NT2/D1 (cell line): ENCODE results near the gene SRPK2.

Experiments used
- DNase-seq: peaks from one replicate; pipeline ENCODE4 v3.0.0-alpha.2; 2011; ENCODE audit warnings: low read depth, low spot score
- H3K27me3 ChIP-seq: 2 replicates; pipeline ENCODE4 v1.6.0; 2011; ENCODE audit warnings: mild to moderate bottlenecking; ENCODE audit not compliant: insufficient read length, insufficient read depth
- H3K36me3 ChIP-seq: 2 replicates; pipeline ENCODE4 v1.6.1; 2011; ENCODE audit warnings: mild to moderate bottlenecking, low read length, mixed read lengths; ENCODE audit not compliant: insufficient read depth, insufficient read length
- H3K4me1 ChIP-seq: 2 replicates; pipeline ENCODE4 v1.5.1; 2011; ENCODE audit not compliant: insufficient read depth, insufficient read length
- H3K4me3 ChIP-seq: 2 replicates; pipeline ENCODE4 v1.5.1; 2011; ENCODE audit warnings: low read depth; ENCODE audit not compliant: insufficient read length
- H3K9ac ChIP-seq: 2 replicates; pipeline ENCODE4 v1.6.0; 2011; ENCODE audit warnings: low read depth; ENCODE audit not compliant: insufficient read length
- H3K9me3 ChIP-seq: 2 replicates; pipeline ENCODE4 v1.5.1; 2011; ENCODE audit warnings: mild to moderate bottlenecking, low read length; ENCODE audit not compliant: insufficient read depth
- SUZ12 ChIP-seq: IDR thresholded peaks from 2 replicates; pipeline ENCODE4 v1.6.1; 2011; ENCODE audit not compliant: insufficient read length, insufficient read depth; ENCODE audit errors: extremely low read depth
- YY1 ChIP-seq: IDR thresholded peaks from 2 replicates; pipeline ENCODE4 v1.6.1; 2011; ENCODE audit not compliant: insufficient read length, insufficient read depth
- ZNF274 ChIP-seq: IDR thresholded peaks from 2 replicates; pipeline ENCODE4 v1.6.1; 2011; ENCODE audit warnings: mild to moderate bottlenecking, low read depth, low read length

SRPK2 gene

GRCh38 chr7:105149827-105150226 is 238.9 kb downstream of the SRPK2 start:
- Histone ChIP-seq H3K9ac (no peak overlapping the region), H3K4me3 (no peak overlapping the region), H3K27me3 (no peaks in the 10 kb centered on the region)

DNA sequence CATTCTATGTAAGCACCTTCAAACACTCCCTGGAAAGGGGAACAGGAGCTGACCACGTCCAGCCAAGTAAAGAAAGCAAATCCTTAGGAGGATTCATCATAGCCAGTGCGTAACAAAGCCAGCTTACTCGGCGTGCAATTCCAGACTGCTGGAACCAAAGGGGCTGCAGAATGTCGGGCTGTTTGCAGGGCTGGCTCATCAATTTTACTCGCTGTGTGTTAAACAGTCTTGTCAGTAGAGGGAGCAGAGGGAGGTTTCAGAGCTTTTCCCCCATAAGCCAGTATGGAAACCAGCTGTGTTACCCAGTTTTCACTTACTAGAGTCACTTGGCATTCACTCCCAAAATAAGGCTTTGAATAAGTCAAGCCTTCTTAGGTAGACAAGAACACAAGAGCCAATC is 247.7 kb downstream of the SRPK2 start:
- DNase-seq = peak; percentile 27
- TF ChIP-seq YY1 = no peak
- TF ChIP-seq ZNF274 = no peak
- TF ChIP-seq SUZ12 = no peak

More at GRCh38 chr7:105149827-105150226, 238.9 kb downstream of the SRPK2 start:
- Histone ChIP-seq H3K9me3 (no peaks in the 10 kb centered on the region), H3K4me1 (no peaks in the 10 kb centered on the region), H3K36me3 (no peaks in the 10 kb centered on the region)
- no peak for TF ChIP-seq ZNF274
- TF ChIP-seq YY1 = no peak
- TF ChIP-seq SUZ12 = no peak
- DNase-seq = no peak

DNA sequence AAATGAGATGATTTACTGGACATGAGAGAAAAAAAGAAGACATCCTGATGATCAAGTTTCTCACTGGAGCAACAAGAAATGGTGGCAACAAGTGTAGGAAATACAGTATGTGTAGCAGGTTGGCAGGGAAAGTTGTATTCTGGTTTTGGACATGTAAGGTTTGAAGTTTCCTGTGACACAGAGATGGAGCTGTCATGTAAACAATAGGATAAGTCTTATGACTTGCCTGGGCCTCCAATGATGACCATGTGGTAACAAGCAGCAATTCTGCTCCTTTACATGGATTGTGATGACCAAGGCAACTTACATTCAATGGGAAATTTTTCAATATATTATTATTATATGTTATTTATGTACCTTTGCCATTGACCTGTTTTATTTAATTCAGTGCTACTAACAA is 249.3 kb downstream of the SRPK2 start:
- DNase-seq = no peak
- TF ChIP-seq ZNF274 (no peak), SUZ12 (no peak)
- Histone ChIP-seq H3K4me3 (no peak overlapping the region), H3K4me1 (no peaks in the 10 kb centered on the region), H3K9ac (no peak overlapping the region), H3K9me3 (no peaks in the 10 kb centered on the region), H3K36me3 (peaks cover 16% of the 10 kb centered on the region), H3K27me3 (no peaks in the 10 kb centered on the region)

More for the DNA sequence above, 247.7 kb downstream of the SRPK2 start:
- Histone ChIP-seq H3K4me3 (no peak overlapping the region), H3K9ac (no peak overlapping the region), H3K4me1 (no peaks in the 10 kb centered on the region), H3K27me3 (no peaks in the 10 kb centered on the region), H3K9me3 (no peaks in the 10 kb centered on the region), H3K36me3 (peaks cover 16% of the 10 kb centered on the region)

- Histone ChIP-seq H3K9ac (no peak overlapping the region), H3K27me3 (no peaks in the 10 kb centered on the region), H3K4me1 (no peaks in the 10 kb centered on the region), H3K36me3 (peaks cover 20% of the 10 kb centered on the region), H3K9me3 (no peaks in the 10 kb centered on the region), H3K4me3 (no peak overlapping the region)
- TF ChIP-seq SUZ12 = no peak
- no peak for TF ChIP-seq ZNF274
- no peak for TF ChIP-seq YY1
- no peak for DNase-seq
Measured at GRCh38 chr7:105137898-105138297, 250.8 kb downstream of the SRPK2 start.

DNA sequence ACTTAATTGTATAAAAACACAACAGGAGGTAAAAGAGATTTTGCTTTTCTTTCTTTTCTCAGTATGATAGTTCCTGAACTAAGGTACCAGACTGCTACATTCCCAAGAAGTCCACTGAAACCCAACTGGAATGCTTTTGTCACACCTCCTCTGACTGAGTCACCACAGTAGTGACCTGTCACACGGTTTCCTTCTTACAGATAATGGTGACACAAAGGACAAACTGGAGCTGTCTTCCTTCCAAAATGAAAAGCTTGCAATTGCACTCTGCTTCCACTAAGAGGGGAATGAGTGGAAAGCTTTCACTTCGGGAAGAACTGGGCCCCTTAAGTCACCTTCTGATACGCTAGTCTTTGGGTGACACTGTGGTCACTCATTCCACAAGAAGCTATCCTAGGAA is 252.5 kb downstream of the SRPK2 start:
- H3K36me3 ChIP-seq = peaks cover 16% of the 10 kb centered on the region
- no peak overlapping the region for H3K9ac ChIP-seq
- TF ChIP-seq YY1 (no peak), ZNF274 (no peak), SUZ12 (no peak)
- no peak for DNase-seq
- no peaks in the 10 kb centered on the region for H3K27me3 ChIP-seq
- H3K9me3 ChIP-seq = no peaks in the 10 kb centered on the region
- no peak overlapping the region for H3K4me3 ChIP-seq
- no peaks in the 10 kb centered on the region for H3K4me1 ChIP-seq

DNA sequence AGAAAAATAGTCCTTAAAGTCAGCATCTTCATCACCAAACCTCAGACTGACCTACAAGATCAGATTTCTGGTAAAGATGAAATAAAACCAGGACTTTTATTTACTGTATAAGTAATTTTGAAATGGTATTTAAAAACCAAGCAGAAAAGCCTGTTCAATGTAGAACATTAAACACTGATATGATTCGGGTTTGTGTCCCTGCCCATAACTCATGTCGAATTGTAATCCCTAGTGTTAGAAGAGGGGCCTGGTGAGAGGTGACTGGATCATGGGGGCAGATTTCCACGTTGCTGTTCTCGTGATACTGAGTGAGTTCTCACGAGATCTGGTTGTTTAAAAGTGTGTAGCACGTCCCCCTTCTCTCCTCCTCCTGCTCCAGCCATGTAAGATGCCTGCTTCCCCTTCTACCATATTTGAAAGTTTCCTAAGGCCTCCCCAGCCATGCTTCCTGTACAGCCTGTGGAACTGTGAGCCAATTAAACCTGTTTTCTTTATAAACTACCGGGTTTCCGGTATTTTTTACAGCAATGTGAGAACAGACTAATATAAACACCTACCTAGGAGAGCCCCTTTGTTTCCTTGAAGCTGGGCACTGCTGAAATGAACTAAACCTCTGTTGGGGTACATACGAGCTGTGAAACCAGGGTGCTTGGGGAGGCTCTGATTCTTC is 254.6 kb downstream of the SRPK2 start:
- H3K9me3 ChIP-seq = no peaks in the 10 kb centered on the region
- H3K9ac ChIP-seq = no peak overlapping the region
- H3K36me3 ChIP-seq = peaks cover 22% of the 10 kb centered on the region
- no peaks in the 10 kb centered on the region for H3K4me1 ChIP-seq
- no peaks in the 10 kb centered on the region for H3K27me3 ChIP-seq
- no peak for DNase-seq
- no peak for TF ChIP-seq SUZ12
- TF ChIP-seq YY1 = no peak
- no peak for TF ChIP-seq ZNF274
- H3K4me3 ChIP-seq = no peak overlapping the region

DNA sequence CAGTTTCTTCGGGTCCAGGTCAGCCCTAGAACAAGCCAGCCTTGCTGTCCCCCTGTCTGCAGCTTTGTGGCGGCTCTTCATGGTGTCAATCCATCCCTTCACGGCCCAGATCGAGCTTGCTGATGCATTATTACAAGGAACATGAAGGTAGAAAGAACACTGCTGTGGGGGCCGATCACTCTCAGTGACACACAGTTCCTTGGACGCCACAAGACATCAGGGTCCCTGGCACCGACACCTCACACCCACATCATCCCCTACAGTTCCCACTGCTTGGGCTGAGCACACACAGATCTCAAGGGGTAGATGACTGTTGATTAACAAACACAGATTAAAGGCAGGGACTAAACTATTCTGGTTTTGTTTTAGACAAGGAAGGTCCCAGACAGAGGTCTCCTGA is 255.4 kb downstream of the SRPK2 start:
- no peaks in the 10 kb centered on the region for H3K4me1 ChIP-seq
- TF ChIP-seq YY1 = no peak
- no peak for TF ChIP-seq SUZ12
- no peak for DNase-seq
- H3K9ac ChIP-seq = no peak overlapping the region
- H3K9me3 ChIP-seq = no peaks in the 10 kb centered on the region
- H3K27me3 ChIP-seq = no peaks in the 10 kb centered on the region
- H3K4me3 ChIP-seq = no peak overlapping the region
- H3K36me3 ChIP-seq = peaks cover 20% of the 10 kb centered on the region

- H3K9ac ChIP-seq = peak overlapping the region; percentile 10
- H3K9me3 ChIP-seq = no peaks in the 10 kb centered on the region
- no peak overlapping the region for H3K4me3 ChIP-seq
- no peaks in the 10 kb centered on the region for H3K27me3 ChIP-seq
- peaks cover 19% of the 10 kb centered on the region for H3K36me3 ChIP-seq
- H3K4me1 ChIP-seq = no peaks in the 10 kb centered on the region
- no peak for DNase-seq
- TF ChIP-seq SUZ12 (no peak), ZNF274 (no peak), YY1 (no peak)
Measured at GRCh38 chr7:105132835-105133234, 255.9 kb downstream of the SRPK2 start.
